Measurements from ENCODE around the gene LAYN. TPM values are rescaled to one million over a fixed set of nuclear protein-coding genes. Genes with fewer than 3 reads are reported as not detected.
A peak's percentile ranks its signal among the peaks of the same experiment; 100 is the strongest.

LAYN gene
- total and polyA plus RNA-seq, 2 of the 13 experiments (the other 11 are each of a cell fraction or from before 2014, with no cell fraction given) = 0.17 TPM; not detected in 1

- TF ChIP-seq ZBTB39 (CRISPR knock-in tag; IDR thresholded peaks at IDR 0.05) (peak; percentile 81; the same call in 1 of the 2 replicates), ZNF12 (CRISPR knock-in tag; IDR thresholded peaks at IDR 0.05) (0 out of 2 replicates have a peak, but pooled peaks have one; percentile 7), ATF7-NPFF (CRISPR knock-in tag; IDR thresholded peaks at IDR 0.05; ENCODE audit: low read depth) (peak; percentile 87), ZNF670 (CRISPR knock-in tag; IDR thresholded peaks at IDR 0.05; ENCODE audit: borderline replicate concordance) (no peak; the same call in 1 of the 2 replicates), TRAFD1 (CRISPR knock-in tag; IDR thresholded peaks at IDR 0.05; ENCODE audit: borderline replicate concordance) (no peak), GZF1 (CRISPR knock-in tag; IDR thresholded peaks at IDR 0.05) (no peak), HNRNPL (IDR thresholded peaks at IDR 0.05; ENCODE audit: low read depth, low read length) (no peak), ZBTB38 (CRISPR knock-in tag; IDR thresholded peaks at IDR 0.05) (peak; percentile 79; the same call in 1 of the 2 replicates), SNAPC4 (CRISPR knock-in tag; IDR thresholded peaks at IDR 0.05) (no peak), BCL3 (CRISPR knock-in tag; IDR thresholded peaks at IDR 0.05) (no peak), ZNF143 (CRISPR knock-in tag; IDR thresholded peaks at IDR 0.05) (no peak; the same call in 1 of the 2 replicates), ADNP (CRISPR knock-in tag; IDR thresholded peaks at IDR 0.05) (no peak), ZNF441 (CRISPR knock-in tag; IDR thresholded peaks at IDR 0.05; ENCODE audit: borderline replicate concordance) (no peak; the same call in 1 of the 2 replicates), SMARCE1 (IDR thresholded peaks at IDR 0.05; ENCODE audit: borderline replicate concordance) (no peak), PHF20 (CRISPR knock-in tag; IDR thresholded peaks at IDR 0.05) (peak; percentile 59; the same call in 1 of the 2 replicates), ZFP41 (CRISPR knock-in tag; IDR thresholded peaks at IDR 0.05; ENCODE audit: borderline replicate concordance) (no peak; the same call in 1 of the 2 replicates)
Measured at GRCh38 chr11:111601979-111602864, 61.7 kb downstream of the LAYN start, which contains the start of gene SIK2 (continued).
